ENCODE measurements around the gene GRXCR2. TPM values are rescaled to one million over a fixed set of nuclear protein-coding genes. Genes with fewer than 3 reads are reported as not detected.

Gene GRXCR2
- total and polyA plus RNA-seq, 2 of the 13 experiments (the other 11 are each of a cell fraction or from before 2014, with no cell fraction given), result not detected

GRCh38 chr5:145855763-145856267 lies 17.0 kb downstream of the GRXCR2 start (continued):
- 0 out of 4 replicates have a peak, but pooled peaks of 1 of the 2 experiments have one; percentile 14 for TF ChIP-seq HMGXB4 (CRISPR knock-in tag; IDR thresholded peaks at IDR 0.05; ENCODE audit: borderline replicate concordance in 1 of 2, low read depth in 1 of 2)
- peak; percentile 49 for TF ChIP-seq FOXP4 (CRISPR knock-in tag; IDR thresholded peaks at IDR 0.05)
- no peak for TF ChIP-seq SOX6 (IDR thresholded peaks at IDR 0.05)
- peak; percentile 26 for TF ChIP-seq SOX6 (CRISPR knock-in tag; IDR thresholded peaks at IDR 0.05)
- 0 out of 2 replicates have a peak, but pooled peaks have one; percentile 32 for TF ChIP-seq NCOA2 (CRISPR knock-in tag; IDR thresholded peaks at IDR 0.05)
- TF ChIP-seq ISL2 (CRISPR knock-in tag; IDR thresholded peaks at IDR 0.05), result peak; percentile 31; the same call in 1 of the 2 replicates
- peak; percentile 7; the same call in 1 of the 2 replicates for TF ChIP-seq ZNF205 (CRISPR knock-in tag; IDR thresholded peaks at IDR 0.05)
- TF ChIP-seq TFDP1 (CRISPR knock-in tag; IDR thresholded peaks at IDR 0.05; ENCODE audit: borderline replicate concordance), result no peak
- TF ChIP-seq ARID5B (CRISPR knock-in tag; IDR thresholded peaks at IDR 0.05), result peak; percentile 67
- peak; percentile 22; the same call in 1 of the 2 replicates for TF ChIP-seq TBX2 (CRISPR knock-in tag; IDR thresholded peaks at IDR 0.05; ENCODE audit: borderline replicate concordance)
- TF ChIP-seq YEATS2 (CRISPR knock-in tag; IDR thresholded peaks at IDR 0.05; ENCODE audit: borderline replicate concordance), result no peak
- peak; percentile 86 for TF ChIP-seq NR2F6 (IDR thresholded peaks at IDR 0.05)
- peak; percentile 65; the same call in 1 of the 2 replicates for TF ChIP-seq NR2F6 (CRISPR knock-in tag; IDR thresholded peaks at IDR 0.05)
- TF ChIP-seq ZBTB1 (CRISPR knock-in tag; IDR thresholded peaks at IDR 0.05; ENCODE audit: borderline replicate concordance), result no peak
- TF ChIP-seq HHEX (CRISPR knock-in tag; IDR thresholded peaks at IDR 0.05), result peak; percentile 58; the same call in 1 of the 2 replicates
- no peak for TF ChIP-seq ZNF773 (CRISPR knock-in tag; IDR thresholded peaks at IDR 0.05; ENCODE audit: borderline replicate concordance)
- 0 out of 2 replicates have a peak, but pooled peaks have one; percentile 9 for TF ChIP-seq ZNF441 (CRISPR knock-in tag; IDR thresholded peaks at IDR 0.05; ENCODE audit: borderline replicate concordance)
- no peak for TF ChIP-seq TBL1XR1 (IDR thresholded peaks at IDR 0.05; ENCODE audit: borderline replicate concordance, low read length, partially characterized antibody)
- 0 out of 2 replicates have a peak, but pooled peaks have one; percentile 7 for TF ChIP-seq HMG20A (CRISPR knock-in tag; IDR thresholded peaks at IDR 0.05; ENCODE audit: borderline replicate concordance)
- TF ChIP-seq THAP11 (CRISPR knock-in tag; IDR thresholded peaks at IDR 0.05), result no peak
- TF ChIP-seq ZNF20 (CRISPR knock-in tag; IDR thresholded peaks at IDR 0.05), result no peak
- TF ChIP-seq GATAD2A (CRISPR knock-in tag; IDR thresholded peaks at IDR 0.05), result 0 out of 2 replicates have a peak, but pooled peaks have one; percentile 3
- TF ChIP-seq SOX5 (CRISPR knock-in tag; IDR thresholded peaks at IDR 0.05; ENCODE audit: borderline replicate concordance), result peak; percentile 24; the same call in 1 of the 2 replicates
